Neural cell (in vitro differentiated cells): ENCODE data around the gene SLC6A6.

ENCODE experiments used
- CTCF ChIP-seq: fragments of 450-650 bp; IDR thresholded peaks from 2 replicates; pipeline ENCODE4 v1.5.1; 2014; ENCODE audit warnings: antibody characterized with exemption, mild to moderate bottlenecking, moderate library complexity; ENCODE audit not compliant: poor library complexity, severe bottlenecking
- EP300 ChIP-seq: fragments of 450-650 bp; conservative IDR thresholded peaks from 2 replicates; pipeline ENCODE4 v1.6.1; 2014; ENCODE audit warnings: antibody characterized with exemption, mild to moderate bottlenecking, moderate library complexity; ENCODE audit not compliant: poor library complexity, severe bottlenecking
- EZH2 ChIP-seq: fragments of 200-600, 300-800 bp; shearing (Covaris generic), sonication (generic); IDR thresholded peaks from 2 replicates; pipeline ENCODE4 v1.6.1; 2014; ENCODE audit warnings: antibody characterized with exemption, low read length, borderline replicate concordance, mild to moderate bottlenecking; ENCODE audit not compliant: insufficient read depth, poor library complexity, severe bottlenecking
- MXI1 ChIP-seq: fragments of 450-650 bp; conservative IDR thresholded peaks from 2 replicates; pipeline ENCODE4 v1.6.1; 2014; ENCODE audit warnings: antibody characterized with exemption, mild to moderate bottlenecking; ENCODE audit not compliant: poor library complexity, severe bottlenecking
- POLR2AphosphoS5 ChIP-seq: IDR thresholded peaks from 2 replicates; pipeline ENCODE4 v1.6.1; 2012
- RAD21 ChIP-seq: fragments of 450-650 bp; conservative IDR thresholded peaks from 2 replicates; pipeline ENCODE4 v1.6.1; 2014; ENCODE audit warnings: antibody characterized with exemption, mild to moderate bottlenecking, moderate library complexity
- REST ChIP-seq: IDR thresholded peaks from 2 replicates; pipeline ENCODE4 v1.6.1; 2012; ENCODE audit warnings: borderline replicate concordance
- SMC3 ChIP-seq: fragments of 450-650 bp; conservative IDR thresholded peaks from 2 replicates; pipeline ENCODE4 v1.6.1; 2014; ENCODE audit warnings: antibody characterized with exemption, mild to moderate bottlenecking, moderate library complexity; ENCODE audit not compliant: poor library complexity
- TAF1 ChIP-seq: IDR thresholded peaks from 2 replicates; pipeline ENCODE4 v1.6.1; 2012; ENCODE audit warnings: low read depth

- no peak for TF ChIP-seq TAF1
- TF ChIP-seq CTCF = no peak
- TF ChIP-seq POLR2AphosphoS5 = no peak
- TF ChIP-seq EZH2 = no peak
- TF ChIP-seq MXI1 = no peak
- TF ChIP-seq REST = no peak
- no peak for TF ChIP-seq EP300
- no peak for TF ChIP-seq RAD21
- TF ChIP-seq SMC3 = no peak
Measured at GRCh38 chr3:14397046-14397445, 5.4 kb upstream of the SLC6A6 start.
